GM12891 (cell line): Measurements from ENCODE around the gene PLPP1.

Experiments used
- PAX5 ChIP-seq: IDR thresholded peaks from 2 replicates; pipeline ENCODE4 v1.6.1; 2011; ENCODE audit warnings: low read length, moderate library complexity, mild to moderate bottlenecking; ENCODE audit not compliant: insufficient read depth, severe bottlenecking
- POLR2A ChIP-seq: IDR thresholded peaks from 2 replicates; pipeline ENCODE4 v1.6.1; 2011; ENCODE audit warnings: low read depth, low read length, control low read depth
- POLR2AphosphoS5 ChIP-seq: IDR thresholded peaks from 2 replicates; pipeline ENCODE4 v1.6.1; 2011; ENCODE audit warnings: low read depth, low read length, control low read depth
- SPI1 ChIP-seq: IDR thresholded peaks from 2 replicates; pipeline ENCODE4 v1.6.1; 2011; ENCODE audit warnings: low read depth, low read length, control low read depth
- TAF1 ChIP-seq: IDR thresholded peaks from 2 replicates; pipeline ENCODE4 v1.6.1; 2011; ENCODE audit warnings: low read depth, low read length, control low read depth

DNA sequence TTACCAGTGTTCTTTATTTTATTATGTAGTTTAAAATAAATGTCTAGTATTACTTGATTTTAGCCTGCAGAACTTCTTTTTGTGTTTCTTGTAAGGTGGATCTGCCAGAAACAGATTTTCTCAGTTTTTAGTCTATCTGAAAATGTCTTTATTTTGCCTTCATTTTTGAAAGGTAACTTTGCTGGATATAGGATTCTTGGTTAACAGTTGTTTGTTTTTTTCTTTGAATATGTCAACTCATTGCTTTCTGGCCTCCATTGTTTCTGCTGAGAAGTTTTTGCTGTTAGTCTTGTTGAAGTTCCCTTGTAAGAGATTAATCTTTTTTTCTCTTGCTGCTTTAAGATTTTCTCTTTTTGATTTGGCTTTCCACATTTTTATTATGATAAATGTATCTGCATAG is 151.5 kb downstream of the PLPP1 start:
- TF ChIP-seq POLR2A (no peak), TAF1 (no peak), POLR2AphosphoS5 (no peak), PAX5 (no peak), SPI1 (no peak)
